ENCODE data around the gene PHLPP2.
"Not testable (repeated sequence)": the region's sequence is repeated elsewhere in the genome, so short reads cannot be mapped to it uniquely, and the experiment has no call there.

PHLPP2 gene

DNA sequence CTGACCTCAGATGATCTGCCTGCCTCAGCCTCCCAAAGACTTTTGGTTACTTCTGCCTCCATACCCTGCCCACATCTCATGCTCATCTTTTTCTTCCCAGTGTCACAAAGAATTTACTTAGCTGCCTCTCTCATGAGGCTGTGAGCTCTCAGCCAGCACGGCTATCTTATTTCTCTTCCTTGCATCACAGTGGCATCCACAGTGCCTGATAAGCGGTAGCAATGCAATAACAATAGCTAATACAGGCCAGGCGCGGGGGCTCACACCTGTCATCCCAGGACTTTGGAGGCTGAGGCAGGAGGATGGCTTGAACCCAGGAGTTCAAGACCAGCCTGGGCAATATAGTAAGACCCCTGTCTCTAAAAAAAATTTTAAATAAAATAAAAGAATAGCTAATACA, 114.1 kb downstream of the PHLPP2 start:
- DNase-seq, result no peak

DNA sequence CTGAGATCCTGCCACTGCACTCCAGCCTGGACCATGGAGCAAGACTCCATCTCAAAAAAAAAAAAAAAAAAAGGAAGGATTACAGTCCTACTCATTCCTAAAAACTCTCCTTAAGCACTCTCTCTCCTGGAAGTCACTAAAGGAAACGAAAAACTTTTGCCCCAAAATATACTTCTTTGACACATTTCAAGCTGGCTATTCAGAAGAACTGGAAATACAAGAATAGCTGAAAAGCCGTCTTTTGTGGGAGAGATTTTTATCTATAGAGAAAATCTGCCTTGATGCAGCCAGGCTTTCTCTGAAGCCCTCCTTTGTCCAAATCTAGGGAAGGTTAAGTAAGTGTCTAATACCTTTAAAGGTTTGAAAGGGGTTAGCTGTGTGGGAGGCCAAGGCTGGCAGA, 115.4 kb downstream of the PHLPP2 start:
- DNase-seq, result no peak

DNA sequence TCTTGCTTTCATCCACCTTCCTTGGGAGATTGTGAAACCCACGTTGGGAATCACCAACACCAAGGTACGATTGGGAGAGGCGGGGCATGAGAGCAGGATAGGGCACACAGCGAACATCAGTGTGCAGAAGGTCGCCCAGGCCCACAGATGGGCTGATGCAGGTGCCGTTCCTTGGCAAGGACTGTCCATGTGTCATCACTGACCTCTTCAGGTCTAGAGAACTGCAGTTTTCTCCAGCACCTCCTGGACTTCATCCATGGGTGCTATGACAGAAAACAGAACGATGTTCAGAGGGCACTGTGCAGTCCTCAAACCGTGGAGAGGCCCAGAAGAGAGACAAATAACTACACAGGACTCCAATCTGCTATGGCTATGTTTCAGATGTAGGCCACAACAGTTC, 123.7 kb downstream of the PHLPP2 start:
- DNase-seq, result no peak

DNA sequence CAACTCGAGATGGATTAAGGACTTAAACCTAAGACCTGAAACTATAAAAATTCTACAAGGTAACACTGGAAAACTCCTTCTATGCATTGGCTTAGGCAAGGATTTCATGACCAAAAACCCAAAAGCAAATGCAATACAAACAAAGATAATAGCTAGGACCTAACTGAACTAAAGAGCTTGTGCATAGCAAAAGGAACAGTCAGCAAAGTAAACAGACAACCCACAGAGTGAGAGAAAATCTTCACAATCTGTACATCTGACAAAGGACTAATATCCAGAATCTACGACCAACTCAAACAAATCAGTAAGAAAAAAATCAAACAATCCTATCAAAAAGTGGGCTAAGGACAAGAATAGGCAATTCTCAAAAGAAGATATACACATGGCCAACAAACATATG, 126.1 kb downstream of the PHLPP2 start:
- DNase-seq, result not testable (repeated sequence)

DNA sequence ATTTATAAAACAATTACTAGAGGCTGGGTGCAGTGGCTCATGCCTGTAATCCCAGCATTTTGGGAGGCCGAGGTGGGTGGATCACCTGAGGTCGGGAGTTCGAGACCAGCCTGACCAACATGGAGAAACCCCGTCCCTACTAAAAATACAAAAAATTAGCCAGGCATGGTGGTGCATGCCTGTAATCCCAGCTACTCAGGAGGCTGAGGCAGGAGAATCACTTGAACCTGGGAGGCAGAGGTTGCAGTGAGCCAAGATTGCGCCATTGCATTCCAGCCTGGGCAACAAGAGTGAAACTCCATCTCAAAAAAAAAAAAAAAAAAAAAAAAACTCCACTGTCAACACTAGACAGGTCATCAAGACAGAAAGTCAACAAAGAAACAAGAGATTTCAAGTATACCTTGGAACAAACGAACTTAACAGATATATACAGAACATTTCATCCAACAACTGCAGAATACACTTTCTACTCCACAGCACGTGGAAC, 129.1 kb downstream of the PHLPP2 start:
- DNase-seq, result not testable (repeated sequence)

All from NCI-H226 (cell line).